HepG2 (cell line): Measurements from ENCODE around the gene SLC25A51. TPM values are rescaled to one million over a fixed set of nuclear protein-coding genes. Genes with fewer than 3 reads are reported as not detected.

Source experiments
- HNRNPLL ChIP-seq: fragments of 200-400 bp; formaldehyde crosslinking; IDR thresholded peaks from 2 replicates; pipeline ENCODE4 v1.6.1; 2017; ENCODE audit warnings: mild to moderate bottlenecking, low read depth, low read length; ENCODE audit not compliant: poor library complexity, severe bottlenecking
- KDM2A ChIP-seq: sonication (generic); formaldehyde crosslinking; IDR thresholded peaks from 2 replicates; pipeline ENCODE4 v1.4.0; 2020; ENCODE audit warnings: low read depth, missing genetic modification reagents, borderline replicate concordance
- PHF20 ChIP-seq: sonication (generic); formaldehyde crosslinking; IDR thresholded peaks from 2 replicates; pipeline ENCODE4 v1.5.0; 2020; ENCODE audit warnings: mild to moderate bottlenecking, missing genetic modification reagents
- RCOR2 ChIP-seq: IDR thresholded peaks from 2 replicates; pipeline ENCODE4 v1.6.1; 2016; ENCODE audit warnings: missing biosample characterization, missing genetic modification reagents
- RFXANK ChIP-seq: IDR thresholded peaks from 2 replicates; pipeline ENCODE4 v1.6.1; 2016
- SALL2 ChIP-seq: sonication (generic); formaldehyde crosslinking; IDR thresholded peaks from 2 replicates; pipeline ENCODE4 v1.8.1; 2023; ENCODE audit warnings: mild to moderate bottlenecking, missing genetic modification reagents, inconsistent platforms
- SKI ChIP-seq: fragments of 450-650 bp; IDR thresholded peaks from one replicate; pipeline ENCODE4 v1.6.1; 2018; ENCODE audit warnings: mild to moderate bottlenecking; ENCODE audit not compliant: partially characterized antibody
- SP140L ChIP-seq: sonication (generic); formaldehyde crosslinking; IDR thresholded peaks from 2 replicates; pipeline ENCODE4 v1.4.0; 2020; ENCODE audit warnings: missing genetic modification reagents, borderline replicate concordance
- SSRP1 ChIP-seq: IDR thresholded peaks from 2 replicates; pipeline ENCODE4 v1.6.1; 2016; ENCODE audit warnings: control low read depth
- TGIF2 ChIP-seq: IDR thresholded peaks from 2 replicates; pipeline ENCODE4 v1.6.1; 2016; ENCODE audit warnings: control low read depth, missing compliant biosample characterization
- XRCC5 ChIP-seq: fragments of 200-400 bp; formaldehyde crosslinking; optimal IDR thresholded peaks from 2 replicates; pipeline ENCODE3; 2017; ENCODE audit warnings: mild to moderate bottlenecking, low read length
- ZNF207 ChIP-seq: fragments of 450-650 bp; IDR thresholded peaks from 2 replicates; pipeline ENCODE4 v1.6.1; 2016; ENCODE audit warnings: antibody characterized with exemption, borderline replicate concordance
- polyA plus RNA-seq, 8 experiments: library from polyadenylated mRNA; depleted of rRNA in 3 of 8; stranded (reverse) in 7 of 8; unstranded in 1 of 8; fragments of >200 nt; fragmentation: Illumina TruSeq in 4 of 8; extraction: Trizol in 4 of 8; gene quantifications; 2 replicates each; pipeline versions ENCODE4 v1.2.1 to v1.2.3, GENCODE V29; 2011 to 2016; ENCODE audit warnings: low read depth in 4 of 8, missing spikeins in 1 of 8, mixed read lengths in 1 of 8; ENCODE audit not compliant: insufficient read depth in 1 of 8
- total RNA-seq, 5 experiments: library from RNA; depleted of rRNA; stranded (reverse); fragments of >200 nt; fragmentation: Illumina TruSeq; extraction: Trizol; gene quantifications; 2 replicates each; pipeline ENCODE4 v1.2.3, GENCODE V29; 2016; ENCODE audit warnings: low read depth in 1 of 5
- TF ChIP-seq, protein P1 (sequence below): IDR thresholded peaks from 2 replicates; pipeline ENCODE4 v1.6.1; 2016; ENCODE audit warnings: missing genetic modification reagents, missing compliant biosample characterization
- TF ChIP-seq, protein P2 (sequence below): sonication (generic); formaldehyde crosslinking; IDR thresholded peaks from 2 replicates; pipeline ENCODE4 v1.5.1; 2020; ENCODE audit warnings: mild to moderate bottlenecking, missing genetic modification reagents, borderline replicate concordance
- TF ChIP-seq, protein P3 (sequence below): sonication (generic); formaldehyde crosslinking; IDR thresholded peaks from 2 replicates; pipeline ENCODE4 v1.4.0; 2020; ENCODE audit warnings: mild to moderate bottlenecking, missing genetic modification reagents

The SLC25A51 gene
- total and polyA plus RNA-seq, 2 of the 13 experiments (the other 11 are each of a cell fraction or from before 2014, with no cell fraction given): 14.6 to 37.7 TPM

DNA sequence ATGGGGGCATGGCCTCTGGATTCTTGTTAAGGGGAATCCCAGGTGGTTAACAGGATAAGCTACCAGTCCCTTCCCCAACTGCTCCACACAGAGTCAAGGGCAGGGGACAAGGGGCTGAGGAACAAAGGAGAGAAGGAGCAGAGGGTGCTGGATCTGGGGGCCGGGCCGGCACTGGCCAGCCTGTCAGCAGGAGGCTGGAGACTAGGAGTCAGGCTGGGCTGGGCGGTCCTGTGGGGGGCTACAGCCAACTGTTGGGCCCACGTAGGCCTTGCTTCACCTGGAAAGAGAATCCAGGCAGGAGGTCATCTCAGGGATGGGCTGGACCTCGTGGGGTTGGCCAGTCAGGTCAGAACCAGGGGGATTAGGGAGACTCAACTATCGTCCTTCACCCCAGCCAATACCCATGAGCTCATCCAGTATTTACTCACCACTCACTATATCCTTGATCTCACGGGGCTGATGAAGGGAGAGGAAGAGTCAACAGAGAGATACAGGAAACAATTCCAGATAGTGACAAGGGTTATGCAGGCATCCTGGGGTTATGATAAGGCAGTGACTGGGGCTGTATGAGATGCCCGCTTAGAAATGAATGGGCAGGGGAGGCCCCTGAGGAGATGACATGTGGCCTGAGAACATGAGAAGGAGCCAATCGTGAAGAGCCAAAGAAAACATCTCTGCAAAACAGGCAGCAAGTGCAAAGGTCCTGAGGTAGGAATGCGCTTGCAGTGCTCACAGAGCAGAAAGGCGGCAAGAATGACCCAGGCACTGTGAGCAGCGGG, 47.9 kb upstream of the SLC25A51 start (continued):
- TF ChIP-seq SSRP1 (no peak), SALL2 (no peak), SKI (peak; percentile 12), PHF20 (no peak), TGIF2 (CRISPR knock-in tag) (no peak), SP140L (no peak), ZNF207 (no peak), RFXANK (CRISPR knock-in tag) (no peak), XRCC5 (peak; percentile 7), RCOR2 (CRISPR knock-in tag) (peak; percentile 54), KDM2A (CRISPR knock-in tag) (0 out of 2 replicates have a peak, but pooled peaks have one; percentile 12), HNRNPLL (no peak)
- TF ChIP-seq, protein P1, sequence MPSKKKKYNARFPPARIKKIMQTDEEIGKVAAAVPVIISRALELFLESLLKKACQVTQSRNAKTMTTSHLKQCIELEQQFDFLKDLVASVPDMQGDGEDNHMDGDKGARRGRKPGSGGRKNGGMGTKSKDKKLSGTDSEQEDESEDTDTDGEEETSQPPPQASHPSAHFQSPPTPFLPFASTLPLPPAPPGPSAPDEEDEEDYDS: no peak
- TF ChIP-seq, protein P2, sequence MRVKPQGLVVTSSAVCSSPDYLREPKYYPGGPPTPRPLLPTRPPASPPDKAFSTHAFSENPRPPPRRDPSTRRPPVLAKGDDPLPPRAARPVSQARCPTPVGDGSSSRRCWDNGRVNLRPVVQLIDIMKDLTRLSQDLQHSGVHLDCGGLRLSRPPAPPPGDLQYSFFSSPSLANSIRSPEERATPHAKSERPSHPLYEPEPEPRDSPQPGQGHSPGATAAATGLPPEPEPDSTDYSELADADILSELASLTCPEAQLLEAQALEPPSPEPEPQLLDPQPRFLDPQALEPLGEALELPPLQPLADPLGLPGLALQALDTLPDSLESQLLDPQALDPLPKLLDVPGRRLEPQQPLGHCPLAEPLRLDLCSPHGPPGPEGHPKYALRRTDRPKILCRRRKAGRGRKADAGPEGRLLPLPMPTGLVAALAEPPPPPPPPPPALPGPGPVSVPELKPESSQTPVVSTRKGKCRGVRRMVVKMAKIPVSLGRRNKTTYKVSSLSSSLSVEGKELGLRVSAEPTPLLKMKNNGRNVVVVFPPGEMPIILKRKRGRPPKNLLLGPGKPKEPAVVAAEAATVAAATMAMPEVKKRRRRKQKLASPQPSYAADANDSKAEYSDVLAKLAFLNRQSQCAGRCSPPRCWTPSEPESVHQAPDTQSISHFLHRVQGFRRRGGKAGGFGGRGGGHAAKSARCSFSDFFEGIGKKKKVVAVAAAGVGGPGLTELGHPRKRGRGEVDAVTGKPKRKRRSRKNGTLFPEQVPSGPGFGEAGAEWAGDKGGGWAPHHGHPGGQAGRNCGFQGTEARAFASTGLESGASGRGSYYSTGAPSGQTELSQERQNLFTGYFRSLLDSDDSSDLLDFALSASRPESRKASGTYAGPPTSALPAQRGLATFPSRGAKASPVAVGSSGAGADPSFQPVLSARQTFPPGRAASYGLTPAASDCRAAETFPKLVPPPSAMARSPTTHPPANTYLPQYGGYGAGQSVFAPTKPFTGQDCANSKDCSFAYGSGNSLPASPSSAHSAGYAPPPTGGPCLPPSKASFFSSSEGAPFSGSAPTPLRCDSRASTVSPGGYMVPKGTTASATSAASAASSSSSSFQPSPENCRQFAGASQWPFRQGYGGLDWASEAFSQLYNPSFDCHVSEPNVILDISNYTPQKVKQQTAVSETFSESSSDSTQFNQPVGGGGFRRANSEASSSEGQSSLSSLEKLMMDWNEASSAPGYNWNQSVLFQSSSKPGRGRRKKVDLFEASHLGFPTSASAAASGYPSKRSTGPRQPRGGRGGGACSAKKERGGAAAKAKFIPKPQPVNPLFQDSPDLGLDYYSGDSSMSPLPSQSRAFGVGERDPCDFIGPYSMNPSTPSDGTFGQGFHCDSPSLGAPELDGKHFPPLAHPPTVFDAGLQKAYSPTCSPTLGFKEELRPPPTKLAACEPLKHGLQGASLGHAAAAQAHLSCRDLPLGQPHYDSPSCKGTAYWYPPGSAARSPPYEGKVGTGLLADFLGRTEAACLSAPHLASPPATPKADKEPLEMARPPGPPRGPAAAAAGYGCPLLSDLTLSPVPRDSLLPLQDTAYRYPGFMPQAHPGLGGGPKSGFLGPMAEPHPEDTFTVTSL (CRISPR knock-in tag): no peak
- TF ChIP-seq, protein P3, sequence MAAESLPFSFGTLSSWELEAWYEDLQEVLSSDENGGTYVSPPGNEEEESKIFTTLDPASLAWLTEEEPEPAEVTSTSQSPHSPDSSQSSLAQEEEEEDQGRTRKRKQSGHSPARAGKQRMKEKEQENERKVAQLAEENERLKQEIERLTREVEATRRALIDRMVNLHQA (CRISPR knock-in tag): no peak
